GM12878 (cell line): Measurements from ENCODE around the gene ATP6V1A. TPM values are rescaled to one million over a fixed set of nuclear protein-coding genes. Genes with fewer than 3 reads are reported as not detected.

ENCODE experiments used
- ATAC-seq: fragments of 200-7000 bp; cut with Tn5 transposase; 3 replicates; pipeline ENCODE4 v1.9.1; 2020; ENCODE audit warnings: mild to moderate bottlenecking, moderate library complexity
- BruUV-seq: library from RNA; stranded (reverse); fragments of 400-500 nt; replicated peaks from 2 replicates; lab custom pipeline; 2021; lab: Mats Ljungman, UMichigan
- CTCF ChIA-PET: fragments of 300-600 bp; sonication (Branson Sonifier 250); formaldehyde crosslinking; extraction: SDS; loops from one replicate; lab custom pipeline; 2021; ENCODE audit warnings: inconsistent platforms; lab: Yijun Ruan, JAX
- POLR2A ChIA-PET: fragments of 350-600 bp; formaldehyde crosslinking; extraction: SDS; loops from one replicate; lab custom pipeline; 2021; ENCODE audit warnings: inconsistent platforms; lab: Charles Lee
- RAD21 ChIA-PET: fragments of 300-600 bp; sonication (Branson Sonifier 250); formaldehyde crosslinking; loops from one replicate; lab custom pipeline; 2023; ENCODE audit warnings: antibody characterized with exemption; ENCODE audit not compliant: unreplicated experiment; lab: Charles Lee
- SMC1A ChIA-PET: fragments of 300-600 bp; sonication (Branson Sonifier 250); formaldehyde crosslinking; loops from one replicate; lab custom pipeline; 2023; ENCODE audit not compliant: unreplicated experiment, uncharacterized antibody; lab: Charles Lee
- DNase-seq: peaks from one replicate; pipeline ENCODE4 v3.0.0-alpha.2; 2011; ENCODE audit warnings: low read depth, low spot score
- FAIRE-seq: peaks from 3 replicates; lab custom pipeline; 2011; peaks lifted over from hg19 to GRCh38; lab: Jason Lieb, UNC
- H2AFZ ChIP-seq: 2 replicates; pipeline ENCODE4 v1.6.0; 2011; ENCODE audit warnings: low read depth, low read length, control low read depth; ENCODE audit not compliant: control insufficient read depth
- H3K27ac ChIP-seq: 2 replicates; pipeline ENCODE4 v1.5.1; 2011; ENCODE audit warnings: control low read depth; ENCODE audit not compliant: control insufficient read depth, insufficient read depth
- H3K27me3 ChIP-seq, 2 experiments: replicated peaks in 1 of 2; 2 replicates each; pipeline versions ENCODE4 v1.6.0 to v1.6.1; 2011; ENCODE audit warnings: low read length in 1 of 2; ENCODE audit not compliant: control insufficient read depth in 2 of 2, insufficient read depth in 2 of 2
- H3K36me3 ChIP-seq, 2 experiments: 2 replicates each; pipeline ENCODE4 v1.5.1; 2011; ENCODE audit warnings: low read length in 1 of 2; ENCODE audit not compliant: control insufficient read depth in 2 of 2, insufficient read depth in 2 of 2
- H3K4me1 ChIP-seq: 2 replicates; pipeline ENCODE4 v1.6.1; 2011; ENCODE audit warnings: mild to moderate bottlenecking, low read length, moderate library complexity, mixed read lengths; ENCODE audit not compliant: control insufficient read depth, insufficient read depth
- H3K4me2 ChIP-seq: 2 replicates; pipeline ENCODE4 v1.6.0; 2011; ENCODE audit warnings: control low read depth; ENCODE audit not compliant: control insufficient read depth, insufficient read depth
- H3K4me3 ChIP-seq: fragments of 200-600 bp; sonication (generic); 2 replicates; pipeline ENCODE4 v1.5.1; 2016
- H3K79me2 ChIP-seq: 2 replicates; pipeline ENCODE4 v1.6.0; 2011; ENCODE audit warnings: low read length; ENCODE audit not compliant: control insufficient read depth, insufficient read depth
- H3K9ac ChIP-seq: 2 replicates; pipeline ENCODE4 v1.8.0; 2011; ENCODE audit warnings: low read length, control low read depth, mixed read lengths; ENCODE audit not compliant: control insufficient read depth, insufficient read depth
- H3K9me3 ChIP-seq: replicated peaks from 3 replicates; pipeline ENCODE4 v1.5.1; 2011; ENCODE audit warnings: mild to moderate bottlenecking, low read length; ENCODE audit not compliant: control insufficient read depth, insufficient read depth
- H4K20me1 ChIP-seq: 2 replicates; pipeline ENCODE4 v1.6.0; 2011; ENCODE audit not compliant: control insufficient read depth, insufficient read depth
- CHD1 ChIP-seq: IDR thresholded peaks from 2 replicates; pipeline ENCODE4 v1.6.1; 2012; ENCODE audit warnings: low read depth, low read length, improper control_type of control experiment
- KDM1A ChIP-seq: fragments of 200-600 bp; sonication (generic); IDR thresholded peaks from 2 replicates; pipeline ENCODE4 v1.6.1; 2016; ENCODE audit warnings: borderline replicate concordance
- KLF5 ChIP-seq: fragments of 450-650 bp; IDR thresholded peaks from 2 replicates; pipeline ENCODE4 v1.6.1; 2014; ENCODE audit warnings: mild to moderate bottlenecking; ENCODE audit not compliant: partially characterized antibody
- NR2C2 ChIP-seq: IDR thresholded peaks from 2 replicates; pipeline ENCODE4 v1.6.1; 2011; ENCODE audit warnings: borderline replicate concordance, low read depth; ENCODE audit not compliant: control insufficient read depth, insufficient read length
- NR2F1 ChIP-seq: fragments of 450-650 bp; conservative IDR thresholded peaks from 2 replicates; pipeline ENCODE4 v1.6.1; 2017; ENCODE audit warnings: mild to moderate bottlenecking
- RELA ChIP-seq: fragments of 450-650 bp; IDR thresholded peaks from 2 replicates; pipeline ENCODE4 v1.8.0; 2014; ENCODE audit warnings: borderline replicate concordance; ENCODE audit not compliant: partially characterized antibody
- RUNX3 ChIP-seq: IDR thresholded peaks from 2 replicates; pipeline ENCODE4 v1.6.1; 2012; ENCODE audit warnings: low read length, inconsistent platforms
- SMC3 ChIP-seq: IDR thresholded peaks from 2 replicates; pipeline ENCODE4 v1.6.1; 2011; ENCODE audit warnings: low read length, improper control_type of control experiment, borderline replicate concordance
- STAT1 ChIP-seq: fragments of 450-650 bp; conservative IDR thresholded peaks from 2 replicates; pipeline ENCODE4 v1.6.1; 2014; ENCODE audit warnings: antibody characterized with exemption, mild to moderate bottlenecking
- WGBS: methylation state at CpG from one replicate; pipeline ENCODE4 v1.1.6; 2016; ENCODE audit warnings: low lambda C conversion rate; ENCODE audit not compliant: insufficient replicate concordance, insufficient coverage; ENCODE audit errors: missing lambda C conversion rate; 5-methylcytosine and 5-hydroxymethylcytosine counted together
- in situ Hi-C: fragments of 300-500 bp; cut with MboI; formaldehyde crosslinking; loops from 9 replicates; pipeline ENCODE4 v1.14.3; 2018; ENCODE audit warnings: mixed read lengths
- intact Hi-C: fragments of 100-400 bp; cut with micrococcal nuclease; formaldehyde crosslinking; loops from one replicate; pipeline ENCODE4 v1.14.2; 2022; ENCODE audit not compliant: unreplicated experiment
- polyA plus RNA-seq, 11 experiments: library from polyadenylated mRNA; depleted of rRNA in 4 of 11; unstranded in 6 of 11; stranded (reverse) in 5 of 11; fragments of >200 nt; fragmentation: Nextera tagmentation in 4 of 11; fragmentation: Illumina TruSeq in 1 of 11; extraction: Ambion mirVana in 4 of 11; extraction: Trizol in 1 of 11; gene quantifications; 1 replicate in 1 of 11; 2 replicates in 10 of 11; pipeline versions ENCODE4 v1.2.1 to v1.2.3, GENCODE V29; 2011 to 2016; ENCODE audit warnings: inconsistent platforms in 2 of 11, missing spikeins in 2 of 11, low read depth in 1 of 11
- total RNA-seq, 4 experiments: library from RNA; depleted of rRNA in 3 of 4; stranded (reverse); fragments of >200 nt in 3 of 4; fragmentation: Illumina TruSeq in 1 of 4; extraction: Trizol in 1 of 4; gene quantifications; 2 replicates each; pipeline versions ENCODE4 v1.2.1 to v1.2.3, GENCODE V29; 2013 to 2021
- TF ChIP-seq, protein P1 (sequence below): fragments of 450-650 bp; IDR thresholded peaks from 2 replicates; pipeline ENCODE4 v1.6.1; 2017; ENCODE audit warnings: antibody characterized with exemption, mild to moderate bottlenecking, moderate library complexity
- TF ChIP-seq, protein P2 (sequence below): fragments of 450-650 bp; IDR thresholded peaks from 2 replicates; pipeline ENCODE4 v1.6.1; 2017; ENCODE audit warnings: mild to moderate bottlenecking, moderate library complexity

ATP6V1A gene
- total and polyA plus RNA-seq, 10 of the 15 experiments (the other 5 are each of a cell fraction or from before 2014, with no cell fraction given), result 22.4 to 65.8 (median 47.7) TPM

DNA sequence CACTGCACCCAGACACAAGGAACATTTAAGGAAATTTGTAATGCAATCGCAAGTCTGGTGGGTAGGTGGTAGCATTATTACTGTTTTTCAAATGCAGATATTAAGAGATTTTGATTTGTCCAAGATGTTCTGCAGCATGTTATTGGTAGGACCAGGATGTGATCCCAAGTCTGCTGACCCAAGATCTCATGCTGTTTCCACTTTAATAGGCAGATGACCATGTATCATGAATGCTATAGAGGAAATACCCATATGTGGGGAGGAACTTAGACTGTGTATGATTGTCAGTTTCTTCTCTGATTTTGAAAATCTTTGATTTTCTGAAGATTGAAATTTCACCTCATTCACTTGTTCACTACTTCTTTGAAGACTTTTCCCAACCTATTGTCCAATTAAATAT, 28.7 kb downstream of the ATP6V1A start:
- POLR2A ChIA-PET, result interaction anchor here (0.6 kb wide), 1 partner anchor 25 kb away, joined by 4 read pairs; no protein-coding TSS in a partner anchor
- no TSS peak for BruUV-seq
- Histone ChIP-seq H2AFZ (no peak overlapping the region), H3K36me3 (no peaks in the 10 kb centered on the region), H3K9me3 (no peaks in the 10 kb centered on the region), H3K79me2 (no peaks in the 10 kb centered on the region), H4K20me1 (no peaks in the 10 kb centered on the region), H3K4me3 (no peak overlapping the region), H3K4me2 (no peak overlapping the region), H3K9ac (no peak overlapping the region), H3K4me1 (no peaks in the 10 kb centered on the region), H3K27me3 (no peaks in the 10 kb centered on the region), H3K27ac (no peak overlapping the region)
- RAD21 ChIA-PET, result no interaction called here
- in situ Hi-C loops, result no loop called here
- TF ChIP-seq KDM1A, result no peak
- no peak for TF ChIP-seq CHD1
- TF ChIP-seq, protein P1, sequence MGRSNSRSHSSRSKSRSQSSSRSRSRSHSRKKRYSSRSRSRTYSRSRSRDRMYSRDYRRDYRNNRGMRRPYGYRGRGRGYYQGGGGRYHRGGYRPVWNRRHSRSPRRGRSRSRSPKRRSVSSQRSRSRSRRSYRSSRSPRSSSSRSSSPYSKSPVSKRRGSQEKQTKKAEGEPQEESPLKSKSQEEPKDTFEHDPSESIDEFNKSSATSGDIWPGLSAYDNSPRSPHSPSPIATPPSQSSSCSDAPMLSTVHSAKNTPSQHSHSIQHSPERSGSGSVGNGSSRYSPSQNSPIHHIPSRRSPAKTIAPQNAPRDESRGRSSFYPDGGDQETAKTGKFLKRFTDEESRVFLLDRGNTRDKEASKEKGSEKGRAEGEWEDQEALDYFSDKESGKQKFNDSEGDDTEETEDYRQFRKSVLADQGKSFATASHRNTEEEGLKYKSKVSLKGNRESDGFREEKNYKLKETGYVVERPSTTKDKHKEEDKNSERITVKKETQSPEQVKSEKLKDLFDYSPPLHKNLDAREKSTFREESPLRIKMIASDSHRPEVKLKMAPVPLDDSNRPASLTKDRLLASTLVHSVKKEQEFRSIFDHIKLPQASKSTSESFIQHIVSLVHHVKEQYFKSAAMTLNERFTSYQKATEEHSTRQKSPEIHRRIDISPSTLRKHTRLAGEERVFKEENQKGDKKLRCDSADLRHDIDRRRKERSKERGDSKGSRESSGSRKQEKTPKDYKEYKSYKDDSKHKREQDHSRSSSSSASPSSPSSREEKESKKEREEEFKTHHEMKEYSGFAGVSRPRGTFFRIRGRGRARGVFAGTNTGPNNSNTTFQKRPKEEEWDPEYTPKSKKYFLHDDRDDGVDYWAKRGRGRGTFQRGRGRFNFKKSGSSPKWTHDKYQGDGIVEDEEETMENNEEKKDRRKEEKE, result no peak
- TF ChIP-seq KLF5, result no peak
- TF ChIP-seq RELA, result no peak
- no peak for TF ChIP-seq STAT1
- TF ChIP-seq RUNX3, result no peak
- TF ChIP-seq, protein P2, sequence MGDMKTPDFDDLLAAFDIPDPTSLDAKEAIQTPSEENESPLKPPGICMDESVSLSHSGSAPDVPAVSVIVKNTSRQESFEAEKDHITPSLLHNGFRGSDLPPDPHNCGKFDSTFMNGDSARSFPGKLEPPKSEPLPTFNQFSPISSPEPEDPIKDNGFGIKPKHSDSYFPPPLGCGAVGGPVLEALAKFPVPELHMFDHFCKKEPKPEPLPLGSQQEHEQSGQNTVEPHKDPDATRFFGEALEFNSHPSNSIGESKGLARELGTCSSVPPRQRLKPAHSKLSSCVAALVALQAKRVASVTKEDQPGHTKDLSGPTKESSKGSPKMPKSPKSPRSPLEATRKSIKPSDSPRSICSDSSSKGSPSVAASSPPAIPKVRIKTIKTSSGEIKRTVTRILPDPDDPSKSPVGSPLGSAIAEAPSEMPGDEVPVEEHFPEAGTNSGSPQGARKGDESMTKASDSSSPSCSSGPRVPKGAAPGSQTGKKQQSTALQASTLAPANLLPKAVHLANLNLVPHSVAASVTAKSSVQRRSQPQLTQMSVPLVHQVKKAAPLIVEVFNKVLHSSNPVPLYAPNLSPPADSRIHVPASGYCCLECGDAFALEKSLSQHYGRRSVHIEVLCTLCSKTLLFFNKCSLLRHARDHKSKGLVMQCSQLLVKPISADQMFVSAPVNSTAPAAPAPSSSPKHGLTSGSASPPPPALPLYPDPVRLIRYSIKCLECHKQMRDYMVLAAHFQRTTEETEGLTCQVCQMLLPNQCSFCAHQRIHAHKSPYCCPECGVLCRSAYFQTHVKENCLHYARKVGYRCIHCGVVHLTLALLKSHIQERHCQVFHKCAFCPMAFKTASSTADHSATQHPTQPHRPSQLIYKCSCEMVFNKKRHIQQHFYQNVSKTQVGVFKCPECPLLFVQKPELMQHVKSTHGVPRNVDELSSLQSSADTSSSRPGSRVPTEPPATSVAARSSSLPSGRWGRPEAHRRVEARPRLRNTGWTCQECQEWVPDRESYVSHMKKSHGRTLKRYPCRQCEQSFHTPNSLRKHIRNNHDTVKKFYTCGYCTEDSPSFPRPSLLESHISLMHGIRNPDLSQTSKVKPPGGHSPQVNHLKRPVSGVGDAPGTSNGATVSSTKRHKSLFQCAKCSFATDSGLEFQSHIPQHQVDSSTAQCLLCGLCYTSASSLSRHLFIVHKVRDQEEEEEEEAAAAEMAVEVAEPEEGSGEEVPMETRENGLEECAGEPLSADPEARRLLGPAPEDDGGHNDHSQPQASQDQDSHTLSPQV, result no peak
- TF ChIP-seq SMC3, result no peak
- TF ChIP-seq NR2C2, result no peak
- no peak for TF ChIP-seq NR2F1
- no peak for DNase-seq
- no peak for FAIRE-seq
- 100% methylated on average over 1 of the region's 1 CpG for WGBS
- CTCF ChIA-PET, result no interaction called here
- SMC1A ChIA-PET, result interaction anchor here (0.7 kb wide), 1 partner anchor 343 kb away, joined by 3 read pairs; no protein-coding TSS in a partner anchor
- no peak for ATAC-seq
- intact Hi-C loops, result no loop called here
